GM23248 (cell line): ENCODE results near the gene TMED10. TPM values are rescaled to one million over a fixed set of nuclear protein-coding genes. Genes with fewer than 3 reads are reported as not detected.

Source experiments
- DNase-seq: peaks from one replicate; pipeline ENCODE4 v3.0.0-alpha.2; 2015
- H2AFZ ChIP-seq: fragments of 200-600 bp; sonication (generic); 2 replicates; pipeline ENCODE4 v1.6.1; 2016; ENCODE audit warnings: antibody characterized with exemption
- H3F3A ChIP-seq: fragments of 200-600 bp; sonication (generic); 2 replicates; pipeline ENCODE4 v1.6.1; 2016; ENCODE audit warnings: mild to moderate bottlenecking, antibody characterized with exemption, mixed run types; ENCODE audit not compliant: insufficient read depth
- H3K27ac ChIP-seq: fragments of 200-600 bp; sonication (generic); 2 replicates; pipeline ENCODE4 v1.5.1; 2016; ENCODE audit warnings: mild to moderate bottlenecking
- H3K27me3 ChIP-seq: fragments of 200-600 bp; sonication (generic); replicated peaks from 2 replicates; pipeline ENCODE4 v1.6.1; 2016; ENCODE audit warnings: mild to moderate bottlenecking; ENCODE audit not compliant: insufficient read depth
- H3K36me3 ChIP-seq: fragments of 200-600 bp; sonication (generic); 2 replicates; pipeline ENCODE4 v1.6.1; 2016; ENCODE audit warnings: low read depth, mild to moderate bottlenecking
- H3K4me1 ChIP-seq: fragments of 200-600 bp; sonication (generic); 2 replicates; pipeline ENCODE4 v1.6.1; 2016; ENCODE audit warnings: mild to moderate bottlenecking; ENCODE audit not compliant: insufficient read depth
- H3K4me2 ChIP-seq: fragments of 200-600 bp; sonication (generic); one replicate; pipeline ENCODE4 v1.6.1; 2016; ENCODE audit warnings: mild to moderate bottlenecking; ENCODE audit not compliant: unreplicated experiment
- H3K4me3 ChIP-seq: fragments of 200-600 bp; sonication (generic); 2 replicates; pipeline ENCODE4 v1.5.1; 2016; ENCODE audit warnings: mild to moderate bottlenecking
- H3K79me2 ChIP-seq: fragments of 200-600 bp; sonication (generic); 2 replicates; pipeline ENCODE4 v1.6.1; 2016; ENCODE audit warnings: mild to moderate bottlenecking; ENCODE audit not compliant: insufficient read depth
- H3K9ac ChIP-seq: fragments of 200-600 bp; sonication (generic); 2 replicates; pipeline ENCODE4 v1.6.1; 2016; ENCODE audit warnings: mild to moderate bottlenecking
- H3K9me2 ChIP-seq: fragments of 200-600 bp; sonication (generic); 2 replicates; pipeline ENCODE4 v1.6.1; 2016; ENCODE audit warnings: mixed run types, mild to moderate bottlenecking, moderate library complexity; ENCODE audit not compliant: insufficient read depth
- H3K9me3 ChIP-seq: fragments of 200-600 bp; sonication (generic); one replicate; pipeline ENCODE4 v1.6.1; 2017; ENCODE audit warnings: low read depth
- H4K20me1 ChIP-seq: fragments of 200-600 bp; sonication (generic); 2 replicates; pipeline ENCODE4 v1.6.0; 2016; ENCODE audit not compliant: insufficient read depth
- EZH2 ChIP-seq: fragments of 200-600 bp; sonication (generic); IDR thresholded peaks from 2 replicates; pipeline ENCODE4 v1.6.1; 2018; ENCODE audit warnings: antibody characterized with exemption, mild to moderate bottlenecking; ENCODE audit not compliant: insufficient read depth, poor library complexity, severe bottlenecking
- EZH2phosphoT487 ChIP-seq: fragments of 200-600 bp; sonication (generic); IDR thresholded peaks from 2 replicates; pipeline ENCODE4 v1.6.1; 2018; ENCODE audit warnings: antibody characterized with exemption, moderate library complexity, mild to moderate bottlenecking, low read depth; ENCODE audit not compliant: insufficient read depth
- WGBS, 2 experiments: methylation state at CpG; one replicate each; pipeline ENCODE4 v1.1.6; 2015 to 2017; ENCODE audit warnings: low lambda C conversion rate in 2 of 2, low coverage in 1 of 2; ENCODE audit errors: missing lambda C conversion rate in 2 of 2; 5-methylcytosine and 5-hydroxymethylcytosine counted together
- in situ Hi-C: fragments of 300-500 bp; cut with MboI; formaldehyde crosslinking; loops from 2 replicates; pipeline ENCODE4 v1.15.0; 2020
- polyA plus RNA-seq: library from polyadenylated mRNA; unstranded; fragments of >200 nt; fragmentation: Nextera tagmentation; extraction: Ambion mirVana; gene quantifications from 2 replicates; pipeline ENCODE4 v1.2.1, GENCODE V29; 2016
- total RNA-seq: library from RNA; depleted of rRNA; stranded (reverse); fragments of >200 nt; shearing (Covaris generic); gene quantifications from 2 replicates; pipeline ENCODE4 v1.2.3, GENCODE V29; 2014

TMED10 gene
- total and polyA plus RNA-seq, 2 experiments from 2014 or later = 363 to 553 TPM

- no peaks in the 10 kb centered on the region for H3K27me3 ChIP-seq
- H3K4me1 ChIP-seq = peaks cover 3% of the 10 kb centered on the region; the same call in 1 of the 2 replicates
- peaks cover 54% of the 10 kb centered on the region for H3K79me2 ChIP-seq
- peak overlapping the region; percentile 84 for H3K4me2 ChIP-seq
- no peaks in the 10 kb centered on the region for H3K9me3 ChIP-seq
- no peaks in the 10 kb centered on the region for H3K36me3 ChIP-seq
- peak overlapping the region; percentile 94 for H3K27ac ChIP-seq
- peak overlapping the region; percentile 67 for H2AFZ ChIP-seq
- H3K9ac ChIP-seq = peak overlapping the region; percentile 96
- H3K4me3 ChIP-seq = peak overlapping the region; percentile 81
- no peaks in the 10 kb centered on the region for H3K9me2 ChIP-seq
- no peaks in the 10 kb centered on the region for H3F3A ChIP-seq
- in situ Hi-C loops = no loop called here
- DNase-seq = no peak
- no peaks in the 10 kb centered on the region for H4K20me1 ChIP-seq
- 10 to 11% methylated on average over 10 of the region's 10 CpGs for whole genome bisulfite sequencing, 2 experiments
- no peak for TF ChIP-seq EZH2phosphoT487
- TF ChIP-seq EZH2 = no peak
Observed at GRCh38 chr14:75175677-75176141, 703 bp downstream of the TMED10 start.

GRCh38 chr14:75174066-75174465 is 2.3 kb downstream of the TMED10 start:
- no peak overlapping the region for H3K9ac ChIP-seq
- no peak overlapping the region for H3K27ac ChIP-seq
- peaks cover 6% of the 10 kb centered on the region; the same call in 1 of the 2 replicates for H4K20me1 ChIP-seq
- H3K9me3 ChIP-seq = no peaks in the 10 kb centered on the region
- H3K36me3 ChIP-seq = no peaks in the 10 kb centered on the region
- peak; percentile 26 for DNase-seq
- no peaks in the 10 kb centered on the region for H3K27me3 ChIP-seq
- in situ Hi-C loops = no loop called here
- no peaks in the 10 kb centered on the region for H3K9me2 ChIP-seq
- TF ChIP-seq EZH2 = no peak
- no peak for TF ChIP-seq EZH2phosphoT487
- H3K4me1 ChIP-seq = peaks cover 6% of the 10 kb centered on the region; the same call in 1 of the 2 replicates
- 0 out of 2 replicates have a peak overlapping the region, but pooled peaks have one; percentile 81 for H3K4me3 ChIP-seq
- no peaks in the 10 kb centered on the region for H3F3A ChIP-seq
- H2AFZ ChIP-seq = no peak overlapping the region
- peaks cover 71% of the 10 kb centered on the region for H3K79me2 ChIP-seq
- peak overlapping the region; percentile 84 for H3K4me2 ChIP-seq
- 38 to 47% methylated on average over 2 of the region's 2 CpGs for WGBS, 2 experiments

GRCh38 chr14:75170772-75171171 is 5.6 kb downstream of the TMED10 start:
- TF ChIP-seq EZH2phosphoT487 = no peak
- no peak for TF ChIP-seq EZH2
- no peak overlapping the region for H3K9ac ChIP-seq
- DNase-seq = peak; percentile 37
- in situ Hi-C loops = no loop called here
- H3K79me2 ChIP-seq = peaks cover 100% of the 10 kb centered on the region
- no peak overlapping the region for H3K4me3 ChIP-seq
- H3K27ac ChIP-seq = peak overlapping the region; percentile 30; the same call in 1 of the 2 replicates
- no peak overlapping the region for H3K4me2 ChIP-seq
- no peaks in the 10 kb centered on the region for H3K27me3 ChIP-seq
- no peaks in the 10 kb centered on the region for H3F3A ChIP-seq
- no peaks in the 10 kb centered on the region for H3K9me2 ChIP-seq
- H4K20me1 ChIP-seq = peaks cover 22% of the 10 kb centered on the region; the same call in 1 of the 2 replicates
- H3K36me3 ChIP-seq = no peaks in the 10 kb centered on the region
- 63 to 65% methylated on average over 4 of the region's 4 CpGs for WGBS, 2 experiments
- H3K4me1 ChIP-seq = peaks cover 6% of the 10 kb centered on the region; the same call in 1 of the 2 replicates
- no peak overlapping the region for H2AFZ ChIP-seq
- H3K9me3 ChIP-seq = no peaks in the 10 kb centered on the region

DNA sequence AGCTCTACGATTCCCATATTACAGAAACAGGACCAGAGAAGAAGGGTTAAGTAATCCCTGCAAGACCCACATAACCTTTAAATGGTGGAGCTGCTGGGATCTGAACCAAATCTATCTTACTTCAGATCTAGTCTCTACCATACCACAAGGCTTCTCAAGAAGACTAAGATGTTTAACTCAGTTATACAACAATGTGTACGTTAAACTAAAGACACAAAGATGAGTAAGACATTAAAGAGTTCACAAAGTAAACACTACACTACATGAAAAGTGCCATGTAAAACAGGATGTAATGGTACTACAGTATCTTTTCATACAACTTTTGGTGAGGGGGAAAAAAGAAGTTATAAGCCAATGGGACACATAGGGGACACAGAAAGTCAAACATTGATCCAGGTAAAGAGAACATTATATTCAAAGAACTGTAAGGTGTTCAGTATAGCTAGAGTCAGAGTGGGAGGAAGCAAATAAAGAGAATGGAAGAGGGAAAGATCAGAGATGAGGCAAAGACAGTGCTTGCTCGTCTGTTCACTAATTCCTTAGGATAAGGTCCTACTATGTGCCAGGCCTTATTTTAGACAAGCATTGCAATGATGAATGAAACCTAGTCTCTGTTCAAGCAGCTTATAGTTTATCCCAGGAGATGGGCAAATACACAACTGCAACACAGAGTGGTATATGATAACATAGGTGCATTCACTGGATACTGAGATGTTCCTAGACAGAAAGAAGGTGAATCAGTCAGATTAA is 7.7 kb downstream of the TMED10 start:
- H2AFZ ChIP-seq = no peak overlapping the region
- H3K9me2 ChIP-seq = no peaks in the 10 kb centered on the region
- no peak overlapping the region for H3K27ac ChIP-seq
- in situ Hi-C loops = no loop called here
- no peak overlapping the region for H3K4me2 ChIP-seq
- 79 to 82% methylated on average over 3 of the region's 3 CpGs for WGBS, 2 experiments
- H3K4me3 ChIP-seq = no peak overlapping the region
- TF ChIP-seq EZH2 = no peak
- H3F3A ChIP-seq = no peaks in the 10 kb centered on the region
- H3K27me3 ChIP-seq = no peaks in the 10 kb centered on the region
- no peaks in the 10 kb centered on the region for H3K36me3 ChIP-seq
- no peak for DNase-seq
- H3K4me1 ChIP-seq = peaks cover 6% of the 10 kb centered on the region; the same call in 1 of the 2 replicates
- peaks cover 100% of the 10 kb centered on the region for H3K79me2 ChIP-seq
- peaks cover 25% of the 10 kb centered on the region; the same call in 1 of the 2 replicates for H4K20me1 ChIP-seq
- H3K9ac ChIP-seq = no peak overlapping the region
- no peaks in the 10 kb centered on the region for H3K9me3 ChIP-seq
